ENCODE results near the gene ANAPC1. TPM values are rescaled to one million over a fixed set of nuclear protein-coding genes. Genes with fewer than 3 reads are reported as not detected.
"Not testable (repeated sequence)": the region's sequence is repeated elsewhere in the genome, so short reads cannot be mapped to it uniquely, and the experiment has no call there.

Gene ANAPC1
- total RNA-seq, 2 experiments from 2014 or later, result 52.1 to 52.5 TPM

DNA sequence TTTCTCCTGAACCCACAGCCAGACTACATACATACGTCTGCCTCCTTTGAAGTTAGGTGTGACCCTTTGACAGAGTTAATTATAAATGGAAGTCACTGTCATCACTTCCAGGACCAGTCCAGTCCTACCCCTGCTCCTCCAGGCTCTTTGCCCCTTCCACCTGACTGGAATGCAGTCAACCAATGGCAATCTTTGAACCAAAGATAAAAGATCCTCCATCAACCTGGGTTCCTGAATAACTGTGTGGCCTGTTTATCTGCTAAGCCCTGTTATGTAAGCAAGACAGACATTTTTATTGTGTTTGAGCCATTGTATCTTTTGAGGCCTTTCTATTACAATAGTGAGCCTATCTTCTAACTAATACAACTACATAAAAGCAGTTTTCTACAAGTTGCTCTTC, 45.0 kb downstream of the ANAPC1 start:
- H3K4me3 Mint-ChIP-seq, H3K9me3 Mint-ChIP-seq, H3K27me3 Mint-ChIP-seq, DNase-seq, CTCF ChIA-PET, POLR2A ChIA-PET: not testable (repeated sequence)
- Mint-ChIP-seq H3K36me3 (ENCODE audit: low read depth) (peaks cover 30% of the 10 kb centered on the region), H3K27ac (peak overlapping the region; percentile 32), H3K4me1 (peaks cover 12% of the 10 kb centered on the region)

DNA sequence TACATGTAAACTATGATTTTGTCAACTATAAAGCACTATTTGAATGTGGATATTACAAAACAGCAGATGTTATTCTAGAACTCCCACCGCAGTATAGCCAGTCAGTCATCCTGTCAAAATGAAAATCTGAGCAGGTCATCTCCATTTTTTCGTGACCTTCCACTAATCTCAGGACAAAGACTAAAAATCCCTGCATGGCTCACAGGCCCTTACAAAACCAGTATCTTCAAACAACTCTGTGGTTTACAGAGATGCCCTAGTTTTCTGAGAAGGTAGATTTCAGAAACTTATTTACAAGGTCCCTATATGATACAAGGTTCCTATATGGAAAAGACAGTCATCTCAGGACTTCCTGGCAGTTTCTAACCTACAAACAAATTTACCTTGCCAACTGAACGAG, 49.8 kb downstream of the ANAPC1 start:
- H3K9me3 Mint-ChIP-seq, H3K27me3 Mint-ChIP-seq, CTCF ChIA-PET, DNase-seq, POLR2A ChIA-PET: not testable (repeated sequence)
- Mint-ChIP-seq H3K27ac (peak overlapping the region; percentile 81), H3K36me3 (ENCODE audit: low read depth) (peaks cover 36% of the 10 kb centered on the region), H3K4me1 (peaks cover 31% of the 10 kb centered on the region), H3K4me3 (peak overlapping the region; percentile 4)

DNA sequence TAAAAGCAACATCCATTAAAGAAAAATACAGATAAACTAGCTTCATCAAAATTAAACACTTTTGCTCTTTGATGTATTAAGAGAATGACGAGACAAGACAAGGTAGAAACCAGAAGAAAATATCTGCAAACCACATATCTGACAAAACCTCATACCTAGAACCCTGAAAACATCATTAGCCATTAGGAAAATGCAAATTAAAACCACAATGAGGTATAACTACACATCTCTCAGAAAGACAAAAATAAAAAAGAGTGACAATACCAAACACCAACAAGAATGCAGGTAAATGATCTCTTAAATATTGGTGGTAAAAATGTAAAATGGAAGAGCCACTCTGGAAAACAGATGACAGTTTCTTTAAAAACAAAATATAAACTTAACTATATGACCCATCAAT, 53.5 kb downstream of the ANAPC1 start:
- Mint-ChIP-seq H3K27ac (peak overlapping the region; percentile 29), H3K36me3 (ENCODE audit: low read depth) (peaks cover 46% of the 10 kb centered on the region), H3K4me1 (peaks cover 32% of the 10 kb centered on the region)
- POLR2A ChIA-PET, H3K9me3 Mint-ChIP-seq, CTCF ChIA-PET, H3K4me3 Mint-ChIP-seq, DNase-seq, H3K27me3 Mint-ChIP-seq: not testable (repeated sequence)

- H3K9me3 Mint-ChIP-seq, H3K27ac Mint-ChIP-seq, DNase-seq, H3K4me3 Mint-ChIP-seq, CTCF ChIA-PET, POLR2A ChIA-PET, H3K27me3 Mint-ChIP-seq: not testable (repeated sequence)
- Mint-ChIP-seq H3K4me1 (peaks cover 16% of the 10 kb centered on the region), H3K36me3 (ENCODE audit: low read depth) (peaks cover 41% of the 10 kb centered on the region)
These were observed 55.7 kb downstream of the ANAPC1 start for GRCh38 chr2:111828217-111828766.

- H3K4me1 Mint-ChIP-seq; CTCF ChIA-PET; H3K36me3 Mint-ChIP-seq (ENCODE audit: low read depth); DNase-seq; H3K4me3 Mint-ChIP-seq; H3K27ac Mint-ChIP-seq; H3K27me3 Mint-ChIP-seq; H3K9me3 Mint-ChIP-seq; POLR2A ChIA-PET: not testable (repeated sequence)
These were observed 70.9 kb downstream of the ANAPC1 start for GRCh38 chr2:111812970-111813622.

DNA sequence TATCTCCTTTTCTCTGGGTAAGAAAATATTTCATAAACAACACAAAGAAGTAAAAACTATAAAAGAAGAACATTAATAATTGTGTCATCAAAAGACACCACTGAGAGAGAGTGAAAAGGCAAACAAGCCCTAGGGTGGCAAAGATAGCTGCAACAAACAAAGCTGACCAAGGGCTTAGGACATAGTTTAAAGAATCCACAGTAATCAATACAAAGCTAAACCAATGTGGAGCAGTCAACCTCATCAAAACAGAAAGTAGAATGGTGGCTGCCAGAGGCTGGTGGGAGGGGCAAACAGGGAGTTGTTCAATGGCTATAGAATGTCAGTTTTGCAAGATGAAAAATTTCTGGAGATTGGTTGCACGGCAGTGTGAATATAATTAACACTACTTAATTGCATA, 93.4 kb downstream of the ANAPC1 start:
- H3K4me1 Mint-ChIP-seq; H3K27me3 Mint-ChIP-seq; H3K27ac Mint-ChIP-seq; DNase-seq; CTCF ChIA-PET; H3K36me3 Mint-ChIP-seq (ENCODE audit: low read depth); H3K9me3 Mint-ChIP-seq; POLR2A ChIA-PET; H3K4me3 Mint-ChIP-seq: not testable (repeated sequence)

DNA sequence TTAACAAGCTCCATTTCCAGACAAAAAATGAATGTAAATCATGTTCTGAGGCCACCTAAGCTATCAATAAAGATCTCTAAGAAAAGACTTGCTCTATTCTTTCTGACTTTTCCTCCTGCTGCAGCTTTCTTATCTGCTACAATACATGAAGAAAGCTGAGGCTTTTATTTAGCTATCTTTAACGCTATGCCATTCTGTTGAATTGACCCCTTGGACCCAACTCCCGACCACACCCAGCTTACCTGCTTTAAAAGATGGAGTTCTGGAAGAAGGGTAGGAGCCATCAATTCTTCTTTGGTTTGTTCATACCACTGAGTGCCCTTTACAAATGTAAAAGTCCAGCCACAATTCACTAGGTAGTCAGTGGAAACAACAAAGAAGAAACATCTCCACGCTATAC, 99.9 kb downstream of the ANAPC1 start:
- H3K4me3 Mint-ChIP-seq; H3K9me3 Mint-ChIP-seq; DNase-seq; H3K4me1 Mint-ChIP-seq; CTCF ChIA-PET; H3K36me3 Mint-ChIP-seq (ENCODE audit: low read depth); H3K27ac Mint-ChIP-seq; POLR2A ChIA-PET; H3K27me3 Mint-ChIP-seq: not testable (repeated sequence)

GRCh38 chr2:111782195-111782594, 101.8 kb downstream of the ANAPC1 start:
- H3K4me3 Mint-ChIP-seq; DNase-seq; POLR2A ChIA-PET; H3K27ac Mint-ChIP-seq; H3K27me3 Mint-ChIP-seq; H3K4me1 Mint-ChIP-seq; CTCF ChIA-PET; H3K36me3 Mint-ChIP-seq (ENCODE audit: low read depth); H3K9me3 Mint-ChIP-seq: not testable (repeated sequence)

GRCh38 chr2:111781443-111782094, 102.4 kb downstream of the ANAPC1 start:
- POLR2A ChIA-PET; CTCF ChIA-PET; H3K36me3 Mint-ChIP-seq (ENCODE audit: low read depth): not testable (repeated sequence)

DNA sequence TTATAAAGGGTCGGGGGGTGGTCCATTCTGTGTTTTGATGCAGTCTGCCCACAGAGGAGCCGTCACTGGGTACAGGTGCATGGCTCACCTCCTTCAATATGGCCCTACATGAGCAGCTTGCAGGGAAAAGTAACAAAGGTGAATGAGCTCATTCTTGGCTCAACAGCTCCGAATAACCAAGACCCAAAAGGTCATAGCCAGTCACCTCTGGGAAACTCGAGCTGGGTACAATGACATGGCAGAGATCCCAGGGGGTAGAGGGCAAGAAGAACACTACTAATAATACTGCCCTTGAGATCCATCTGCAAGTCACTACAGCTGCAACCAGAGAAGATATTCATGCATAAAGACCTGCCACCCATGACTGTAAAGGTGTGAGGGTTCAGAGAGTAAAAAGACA, 106.8 kb downstream of the ANAPC1 start:
- POLR2A ChIA-PET; CTCF ChIA-PET; H3K9me3 Mint-ChIP-seq; H3K27ac Mint-ChIP-seq; H3K36me3 Mint-ChIP-seq (ENCODE audit: low read depth); H3K4me3 Mint-ChIP-seq; DNase-seq; H3K27me3 Mint-ChIP-seq; H3K4me1 Mint-ChIP-seq: not testable (repeated sequence)

More at GRCh38 chr2:111781443-111782094, 102.4 kb downstream of the ANAPC1 start:
- not testable (repeated sequence) for H3K4me3 Mint-ChIP-seq, H3K27me3 Mint-ChIP-seq, H3K9me3 Mint-ChIP-seq, H3K27ac Mint-ChIP-seq, DNase-seq, H3K4me1 Mint-ChIP-seq

DNA sequence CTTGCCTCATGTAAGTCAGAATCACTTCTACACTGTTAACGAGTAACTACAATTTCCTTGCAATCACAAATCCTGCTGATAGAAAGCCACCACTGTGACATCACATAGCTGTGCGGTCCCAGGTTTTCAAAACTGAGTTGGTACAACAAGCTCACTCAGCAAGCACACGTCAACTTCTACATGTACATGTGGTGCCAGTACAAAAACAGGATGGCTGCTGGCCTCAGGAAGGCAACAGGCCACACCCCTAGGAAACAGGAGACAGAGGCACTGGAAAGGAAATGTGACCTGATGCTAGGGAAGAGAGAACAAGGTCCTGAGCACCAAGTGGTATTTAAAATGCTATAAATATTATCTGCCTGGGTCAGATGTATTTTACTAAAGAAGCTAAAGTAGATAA, 107.7 kb downstream of the ANAPC1 start:
- DNase-seq; H3K4me1 Mint-ChIP-seq; H3K36me3 Mint-ChIP-seq (ENCODE audit: low read depth); H3K4me3 Mint-ChIP-seq; CTCF ChIA-PET; H3K27ac Mint-ChIP-seq; H3K9me3 Mint-ChIP-seq; POLR2A ChIA-PET; H3K27me3 Mint-ChIP-seq: not testable (repeated sequence)

GRCh38 chr2:111772180-111772579, 111.8 kb downstream of the ANAPC1 start:
- H3K4me3 Mint-ChIP-seq; CTCF ChIA-PET; POLR2A ChIA-PET; H3K4me1 Mint-ChIP-seq; H3K27me3 Mint-ChIP-seq; H3K9me3 Mint-ChIP-seq; H3K27ac Mint-ChIP-seq; DNase-seq; H3K36me3 Mint-ChIP-seq (ENCODE audit: low read depth): not testable (repeated sequence)

DNA sequence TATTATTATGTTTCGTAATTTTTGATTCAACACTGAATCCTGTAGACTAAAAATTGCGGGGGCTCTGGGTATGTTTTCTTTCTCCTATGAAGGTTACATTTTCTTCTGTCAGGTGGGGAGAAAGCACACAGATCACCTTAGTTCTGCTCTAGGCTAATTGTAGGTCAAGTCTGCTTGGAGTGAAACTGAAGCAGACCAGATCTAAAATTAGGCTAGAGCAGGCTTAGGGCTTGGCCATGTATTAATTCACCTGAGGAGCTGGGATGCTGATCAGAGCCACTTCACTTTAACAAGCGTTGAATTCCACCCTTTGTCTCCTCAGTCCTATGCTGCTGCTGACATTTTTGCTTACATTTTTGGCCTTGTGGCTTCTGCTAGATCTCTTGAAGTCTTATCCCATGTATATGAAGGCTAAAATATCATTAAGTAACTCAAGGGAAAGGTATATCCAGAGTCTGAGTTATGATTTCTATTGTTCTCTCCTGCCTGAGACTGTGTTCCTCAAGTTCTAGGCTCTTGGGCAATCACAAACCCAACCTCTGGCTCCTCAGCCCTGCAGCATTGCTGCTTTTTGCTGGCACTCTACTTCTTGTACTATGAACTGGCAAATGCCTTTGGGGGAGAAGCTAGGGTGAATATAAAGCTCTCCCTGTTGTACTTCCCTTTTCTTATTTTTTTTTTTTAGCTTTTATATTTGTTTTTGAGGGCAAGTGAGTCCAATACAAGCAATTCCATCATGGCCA, 112.9 kb downstream of the ANAPC1 start:
- CTCF ChIA-PET; H3K4me1 Mint-ChIP-seq; H3K27me3 Mint-ChIP-seq; DNase-seq; H3K36me3 Mint-ChIP-seq (ENCODE audit: low read depth); H3K9me3 Mint-ChIP-seq; H3K4me3 Mint-ChIP-seq; H3K27ac Mint-ChIP-seq; POLR2A ChIA-PET: not testable (repeated sequence)

Data from activated CD4-positive, alpha-beta memory T cell treated with anti-CD3 and anti-CD28 coated beads, Interleukin-2, amount 10 ng/mL, durations not matched to agents 7 days and 5 days (primary cell).